Measurements from ENCODE around the gene CENPS.
A peak's percentile ranks its signal among the peaks of the same experiment; 100 is the strongest.
"Not testable (repeated sequence)": the region's sequence is repeated elsewhere in the genome, so short reads cannot be mapped to it uniquely, and the experiment has no call there.

CENPS gene

GRCh38 chr1:10407201-10407600 lies 23.0 kb upstream of the CENPS start:
- peak overlapping the region; percentile 98 for H3K27ac ChIP-seq
- H3K4me3 ChIP-seq (ENCODE audit: low read depth in 1 of 2, low read length in 1 of 2) = no peak overlapping the region
- peaks cover 100% of the 10 kb centered on the region for H3K36me3 ChIP-seq
- H3K9me3 ChIP-seq = no peaks in the 10 kb centered on the region
- no peak for TF ChIP-seq CTCF (IDR thresholded peaks at IDR 0.05)
- H3K27me3 ChIP-seq = no peaks in the 10 kb centered on the region
- H3K4me1 ChIP-seq (ENCODE audit: control insufficient read depth in 1 of 2, insufficient read depth in 1 of 2, low read depth in 1 of 2, low read length in 1 of 2) = peaks cover 49 to 73% of the 10 kb centered on the region in 2 experiments

- Histone ChIP-seq H3K27ac (peak overlapping the region; percentile 98), H3K9me3 (no peaks in the 10 kb centered on the region), H3K36me3 (peaks cover 85% of the 10 kb centered on the region), H3K27me3 (no peaks in the 10 kb centered on the region), H3K4me3 (ENCODE audit: low read depth in 1 of 2, low read length in 1 of 2) (peak overlapping the region; percentile 56 to 60), H3K4me1 (ENCODE audit: control insufficient read depth in 1 of 2, insufficient read depth in 1 of 2, low read depth in 1 of 2, low read length in 1 of 2) (peaks cover 55 to 64% of the 10 kb centered on the region in 2 experiments)
- TF ChIP-seq CTCF (IDR thresholded peaks at IDR 0.05) = peak; percentile 53
Observed at GRCh38 chr1:10415211-10415930, 14.9 kb upstream of the CENPS start.

GRCh38 chr1:10415967-10416366 lies 14.3 kb upstream of the CENPS start:
- H3K27me3 ChIP-seq, H3K9me3 ChIP-seq: not testable (repeated sequence)
- peaks cover 85% of the 10 kb centered on the region for H3K36me3 ChIP-seq
- H3K27ac ChIP-seq = peak overlapping the region; percentile 98
- peaks cover 55 to 62% of the 10 kb centered on the region in 2 experiments for H3K4me1 ChIP-seq (ENCODE audit: control insufficient read depth in 1 of 2, insufficient read depth in 1 of 2, low read depth in 1 of 2, low read length in 1 of 2)
- H3K4me3 ChIP-seq (ENCODE audit: low read depth in 1 of 2, low read length in 1 of 2) = peak overlapping the region; percentile 56 to 60

GRCh38 chr1:10418741-10419140 lies 11.5 kb upstream of the CENPS start:
- Histone ChIP-seq H3K27ac (peak overlapping the region; percentile 98), H3K4me1 (ENCODE audit: control insufficient read depth in 1 of 2, insufficient read depth in 1 of 2, low read depth in 1 of 2, low read length in 1 of 2) (peaks cover 35 to 39% of the 10 kb centered on the region in 2 experiments), H3K36me3 (peaks cover 85% of the 10 kb centered on the region)
- H3K27me3 ChIP-seq; H3K9me3 ChIP-seq; H3K4me3 ChIP-seq (ENCODE audit: low read depth in 1 of 2, low read length in 1 of 2): not testable (repeated sequence)

- Histone ChIP-seq H3K36me3 (peaks cover 84% of the 10 kb centered on the region), H3K9me3 (no peaks in the 10 kb centered on the region), H3K27ac (peak overlapping the region; percentile 98), H3K4me1 (ENCODE audit: control insufficient read depth in 1 of 2, insufficient read depth in 1 of 2, low read depth in 1 of 2, low read length in 1 of 2) (peaks cover 29 to 33% of the 10 kb centered on the region in 2 experiments), H3K4me3 (ENCODE audit: low read depth in 1 of 2, low read length in 1 of 2) (no peak overlapping the region), H3K27me3 (no peaks in the 10 kb centered on the region)
- TF ChIP-seq CTCF (IDR thresholded peaks at IDR 0.05) = no peak
Observed at GRCh38 chr1:10419351-10419750, 10.9 kb upstream of the CENPS start.

- H3K4me1 ChIP-seq (ENCODE audit: control insufficient read depth in 1 of 2, insufficient read depth in 1 of 2, low read depth in 1 of 2, low read length in 1 of 2) = peaks cover 11 to 12% of the 10 kb centered on the region in 2 experiments
- no peaks in the 10 kb centered on the region for H3K9me3 ChIP-seq
- peak overlapping the region; percentile 98 for H3K27ac ChIP-seq
- H3K36me3 ChIP-seq = peaks cover 77% of the 10 kb centered on the region
- no peaks in the 10 kb centered on the region for H3K27me3 ChIP-seq
- TF ChIP-seq CTCF (IDR thresholded peaks at IDR 0.05) = no peak
- H3K4me3 ChIP-seq (ENCODE audit: low read depth in 1 of 2, low read length in 1 of 2) = no peak overlapping the region
Observed at GRCh38 chr1:10421637-10422036, 8.6 kb upstream of the CENPS start.
